BLaER1 (cell line): Measurements from ENCODE around the gene NUCB1.
"Not testable (repeated sequence)": the region's sequence is repeated elsewhere in the genome, so short reads cannot be mapped to it uniquely, and the experiment has no call there.

Source experiments
- H3K27ac ChIP-seq: shearing (Covaris generic); formaldehyde crosslinking; 2 replicates; pipeline ENCODE4 v1.8.1; 2022
- H3K27me3 ChIP-seq: shearing (Covaris generic); formaldehyde crosslinking; 2 replicates; pipeline ENCODE4 v1.8.1; 2022
- H3K36me3 ChIP-seq: shearing (Covaris generic); formaldehyde crosslinking; 2 replicates; pipeline ENCODE4 v1.8.1; 2022
- H3K4me1 ChIP-seq: shearing (Covaris generic); formaldehyde crosslinking; 2 replicates; pipeline ENCODE4 v1.8.1; 2022
- H3K4me2 ChIP-seq: shearing (Covaris generic); formaldehyde crosslinking; 2 replicates; pipeline ENCODE4 v1.8.1; 2022
- H3K4me3 ChIP-seq: shearing (Covaris generic); formaldehyde crosslinking; 2 replicates; pipeline ENCODE4 v1.8.1; 2022
- H3K9ac ChIP-seq: shearing (Covaris generic); formaldehyde crosslinking; 2 replicates; pipeline ENCODE4 v1.8.1; 2022
- H3K9me3 ChIP-seq: shearing (Covaris generic); formaldehyde crosslinking; 2 replicates; pipeline ENCODE4 v1.8.1; 2022
- H4K20me1 ChIP-seq: shearing (Covaris generic); formaldehyde crosslinking; 2 replicates; pipeline ENCODE4 v1.8.1; 2022
- Cebpa-rat ChIP-seq: shearing (Covaris generic); IDR thresholded peaks from 2 replicates; pipeline ENCODE4 v1.8.1; 2022

The NUCB1 gene

GRCh38 chr19:48920949-48921348 is 20.8 kb downstream of the NUCB1 start:
- no peak for TF ChIP-seq Cebpa-rat
- H3K27me3 ChIP-seq = no peaks in the 10 kb centered on the region
- H3K27ac ChIP-seq = no peak overlapping the region
- H3K4me2 ChIP-seq = no peak overlapping the region
- no peaks in the 10 kb centered on the region for H3K9me3 ChIP-seq
- H3K4me1 ChIP-seq = peaks cover 19% of the 10 kb centered on the region
- peaks cover 74% of the 10 kb centered on the region for H3K36me3 ChIP-seq
- H4K20me1 ChIP-seq = no peaks in the 10 kb centered on the region
- no peak overlapping the region for H3K4me3 ChIP-seq
- no peak overlapping the region for H3K9ac ChIP-seq

- H4K20me1 ChIP-seq = no peaks in the 10 kb centered on the region
- no peaks in the 10 kb centered on the region for H3K9me3 ChIP-seq
- peaks cover 19% of the 10 kb centered on the region for H3K4me1 ChIP-seq
- H3K4me2 ChIP-seq = no peak overlapping the region
- no peak for TF ChIP-seq Cebpa-rat
- H3K36me3 ChIP-seq = peaks cover 65% of the 10 kb centered on the region
- no peak overlapping the region for H3K9ac ChIP-seq
- no peak overlapping the region for H3K4me3 ChIP-seq
- H3K27me3 ChIP-seq = no peaks in the 10 kb centered on the region
- H3K27ac ChIP-seq = no peak overlapping the region
Observed at GRCh38 chr19:48921721-48922500, 21.8 kb downstream of the NUCB1 start.

GRCh38 chr19:48922548-48923490 is 22.7 kb downstream of the NUCB1 start:
- H3K9me3 ChIP-seq = no peaks in the 10 kb centered on the region
- no peak overlapping the region for H3K4me2 ChIP-seq
- peaks cover 10% of the 10 kb centered on the region for H3K4me1 ChIP-seq
- H4K20me1 ChIP-seq = no peaks in the 10 kb centered on the region
- TF ChIP-seq Cebpa-rat = no peak
- no peaks in the 10 kb centered on the region for H3K27me3 ChIP-seq
- no peak overlapping the region for H3K27ac ChIP-seq
- H3K4me3 ChIP-seq = no peak overlapping the region
- no peak overlapping the region for H3K9ac ChIP-seq
- H3K36me3 ChIP-seq = peaks cover 56% of the 10 kb centered on the region

- H3K4me1 ChIP-seq = no peaks in the 10 kb centered on the region
- H3K9me3 ChIP-seq = no peaks in the 10 kb centered on the region
- H4K20me1 ChIP-seq = no peaks in the 10 kb centered on the region
- H3K36me3 ChIP-seq = peaks cover 31% of the 10 kb centered on the region
- no peak overlapping the region for H3K4me2 ChIP-seq
- H3K27me3 ChIP-seq = no peaks in the 10 kb centered on the region
- no peak overlapping the region for H3K4me3 ChIP-seq
- H3K27ac ChIP-seq = no peak overlapping the region
- no peak overlapping the region for H3K9ac ChIP-seq
- no peak for TF ChIP-seq Cebpa-rat
Observed at GRCh38 chr19:48925240-48925843, 25.2 kb downstream of the NUCB1 start.

- not testable (repeated sequence) for H3K4me2 ChIP-seq, H3K4me1 ChIP-seq, H3K9ac ChIP-seq, H3K9me3 ChIP-seq, H3K27ac ChIP-seq, H3K27me3 ChIP-seq, H4K20me1 ChIP-seq, H3K4me3 ChIP-seq
- peaks cover 26% of the 10 kb centered on the region for H3K36me3 ChIP-seq
Observed at GRCh38 chr19:48925890-48926289, 25.8 kb downstream of the NUCB1 start.

GRCh38 chr19:48926909-48927308 is 26.8 kb downstream of the NUCB1 start:
- H3K36me3 ChIP-seq = peaks cover 16% of the 10 kb centered on the region
- TF ChIP-seq Cebpa-rat = no peak
- H3K27me3 ChIP-seq = no peaks in the 10 kb centered on the region
- H3K4me3 ChIP-seq = no peak overlapping the region
- no peaks in the 10 kb centered on the region for H4K20me1 ChIP-seq
- H3K4me1 ChIP-seq = no peaks in the 10 kb centered on the region
- no peak overlapping the region for H3K4me2 ChIP-seq
- no peak overlapping the region for H3K9ac ChIP-seq
- H3K27ac ChIP-seq = no peak overlapping the region
- H3K9me3 ChIP-seq = no peaks in the 10 kb centered on the region

- H3K36me3 ChIP-seq = peaks cover 10% of the 10 kb centered on the region
- not testable (repeated sequence) for H3K4me2 ChIP-seq, H3K9ac ChIP-seq, H3K27me3 ChIP-seq, H3K9me3 ChIP-seq, H4K20me1 ChIP-seq, H3K4me3 ChIP-seq, H3K27ac ChIP-seq, H3K4me1 ChIP-seq
Observed at GRCh38 chr19:48927692-48928091, 27.6 kb downstream of the NUCB1 start.

- TF ChIP-seq Cebpa-rat = no peak
- H4K20me1 ChIP-seq = no peaks in the 10 kb centered on the region
- no peak overlapping the region for H3K4me2 ChIP-seq
- no peaks in the 10 kb centered on the region for H3K4me1 ChIP-seq
- H3K9me3 ChIP-seq = no peaks in the 10 kb centered on the region
- no peak overlapping the region for H3K9ac ChIP-seq
- no peak overlapping the region for H3K4me3 ChIP-seq
- H3K36me3 ChIP-seq = peaks cover 3% of the 10 kb centered on the region; the same call in 1 of the 2 replicates
- peaks cover 13% of the 10 kb centered on the region for H3K27me3 ChIP-seq
- H3K27ac ChIP-seq = no peak overlapping the region
Observed at GRCh38 chr19:48928164-48929025, 28.3 kb downstream of the NUCB1 start.

GRCh38 chr19:48933382-48933932 is 33.3 kb downstream of the NUCB1 start, which contains the start of gene DHDH:
TSS of gene DHDH (plus strand) at chr19:48933699. CDS start at chr19:48933722, 23 bp downstream.
- Histone ChIP-seq H3K4me1 (peaks cover 13% of the 10 kb centered on the region), H3K4me3 (peak within 1 kb of the TSS; percentile 64), H3K9ac (peak within 1 kb of the TSS; percentile 16; the same call in 1 of the 2 replicates), H3K27me3 (peaks cover 24% of the 10 kb centered on the region), H3K9me3 (0 out of 2 replicates have a peak, but pooled peaks cover 3% of the 10 kb centered on the region), H3K36me3 (no peaks in the 10 kb centered on the region), H3K27ac (no peak within 1 kb of the TSS), H3K4me2 (peak within 1 kb of the TSS; percentile 87), H4K20me1 (no peaks in the 10 kb centered on the region)
- no peak for TF ChIP-seq Cebpa-rat
